Measurements from ENCODE around the gene SLC37A2. TPM values are rescaled to one million over a fixed set of nuclear protein-coding genes. Genes with fewer than 3 reads are reported as not detected.

The SLC37A2 gene
- total RNA-seq, 4 donors from 2014 or later = 0.88 to 6.6 (median 2.6) TPM

DNA sequence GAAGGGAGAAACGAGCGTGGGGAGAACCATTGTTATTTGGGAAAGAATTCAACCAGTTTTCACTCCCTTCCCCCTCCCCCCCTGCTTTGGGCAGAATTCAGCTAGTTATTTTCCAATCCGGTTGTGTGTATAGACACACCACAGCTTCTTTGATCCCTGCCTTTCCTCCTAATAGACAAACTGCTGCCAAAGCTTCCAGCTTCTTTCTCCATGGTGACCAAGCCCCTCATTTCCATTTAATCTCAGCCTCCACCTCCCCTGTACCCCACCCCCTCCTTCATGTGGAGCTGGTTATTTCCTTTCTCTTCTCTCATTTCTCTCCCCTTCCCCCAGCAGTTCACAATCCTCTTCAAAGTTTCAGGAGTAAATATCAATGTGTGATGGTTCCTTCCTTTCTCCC, 76.7 kb downstream of the SLC37A2 start:
- Histone ChIP-seq H3K27me3 (no peaks in the 10 kb centered on the region), H3K27ac (no peak overlapping the region), H3K4me3 (no peak overlapping the region), H3K9me3 (no peaks in the 10 kb centered on the region), H3K36me3 (no peaks in the 10 kb centered on the region), H3K4me1 (no peaks in the 10 kb centered on the region)
- no peak for TF ChIP-seq POLR2A (IDR thresholded peaks at IDR 0.05)
- TF ChIP-seq, protein P1, sequence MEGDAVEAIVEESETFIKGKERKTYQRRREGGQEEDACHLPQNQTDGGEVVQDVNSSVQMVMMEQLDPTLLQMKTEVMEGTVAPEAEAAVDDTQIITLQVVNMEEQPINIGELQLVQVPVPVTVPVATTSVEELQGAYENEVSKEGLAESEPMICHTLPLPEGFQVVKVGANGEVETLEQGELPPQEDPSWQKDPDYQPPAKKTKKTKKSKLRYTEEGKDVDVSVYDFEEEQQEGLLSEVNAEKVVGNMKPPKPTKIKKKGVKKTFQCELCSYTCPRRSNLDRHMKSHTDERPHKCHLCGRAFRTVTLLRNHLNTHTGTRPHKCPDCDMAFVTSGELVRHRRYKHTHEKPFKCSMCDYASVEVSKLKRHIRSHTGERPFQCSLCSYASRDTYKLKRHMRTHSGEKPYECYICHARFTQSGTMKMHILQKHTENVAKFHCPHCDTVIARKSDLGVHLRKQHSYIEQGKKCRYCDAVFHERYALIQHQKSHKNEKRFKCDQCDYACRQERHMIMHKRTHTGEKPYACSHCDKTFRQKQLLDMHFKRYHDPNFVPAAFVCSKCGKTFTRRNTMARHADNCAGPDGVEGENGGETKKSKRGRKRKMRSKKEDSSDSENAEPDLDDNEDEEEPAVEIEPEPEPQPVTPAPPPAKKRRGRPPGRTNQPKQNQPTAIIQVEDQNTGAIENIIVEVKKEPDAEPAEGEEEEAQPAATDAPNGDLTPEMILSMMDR (IDR thresholded peaks at IDR 0.05) = no peak
- no peak for DNase-seq

Other genes starting within 250 kb of the SLC37A2 start
- gene ROBO3, start 197.9 kb upstream of the SLC37A2 start, total RNA-seq = 10 to 100 TPM in 2 of 4 donors, 1 to 10 TPM in 2; 3.6 to 49.5 (median 16.1) TPM
- gene ROBO4, start 165.4 kb upstream of the SLC37A2 start, total RNA-seq = 10 to 100 TPM in 1 of 4 donors, 1 to 10 TPM in 3; 3.7 to 20.6 (median 5.4) TPM
- gene HEPN1, start 144.1 kb upstream of the SLC37A2 start, total RNA-seq = not detected
- gene HEPACAM, start 127.3 kb upstream of the SLC37A2 start, total RNA-seq = 1 to 10 TPM in 1 of 4 donors, under 1 TPM in 1, not detected in 2; 0.67 to 1.7 TPM
- gene CCDC15, start 109.1 kb upstream of the SLC37A2 start, total RNA-seq = 1 to 10 TPM in 2 of 4 donors, under 1 TPM in 2; 0.35 to 7.4 (median 1.8) TPM
- gene TMEM218, start 48.3 kb downstream of the SLC37A2 start, total RNA-seq = 10 to 100 TPM; 11.4 to 19.2 (median 15.4) TPM
- 1 to 10 TPM in 2 of 4 donors, not detected in 2; 1.4 to 8.3 TPM for gene PKNOX2, start 101.4 kb downstream of the SLC37A2 start, total RNA-seq